MM.1S (cell line): ENCODE measurements around the gene ABHD11.

Source experiments
- DNase-seq: peaks from one replicate; pipeline ENCODE4 v3.0.0-alpha.2; 2015
- H2AFZ ChIP-seq: fragments of 300-600 bp; sonication (generic); 2 replicates; pipeline ENCODE4 v1.6.0; 2016; ENCODE audit warnings: antibody characterized with exemption, low read length
- H3F3A ChIP-seq: fragments of 300-600 bp; sonication (generic); 2 replicates; pipeline ENCODE4 v1.6.1; 2016; ENCODE audit warnings: mild to moderate bottlenecking, antibody characterized with exemption, low read length, moderate library complexity, mixed read lengths; ENCODE audit not compliant: insufficient read depth
- H3K27ac ChIP-seq: fragments of 300-600 bp; sonication (generic); 2 replicates; pipeline ENCODE4 v1.5.1; 2016; ENCODE audit warnings: mild to moderate bottlenecking, low read length
- H3K27me3 ChIP-seq: fragments of 300-600 bp; sonication (generic); replicated peaks from 2 replicates; pipeline ENCODE4 v1.6.0; 2016; ENCODE audit warnings: low read length; ENCODE audit not compliant: insufficient read depth
- H3K36me3 ChIP-seq: fragments of 300-600 bp; sonication (generic); replicated peaks from 2 replicates; pipeline ENCODE4 v1.6.1; 2016; ENCODE audit warnings: mild to moderate bottlenecking, low read length, mixed read lengths; ENCODE audit not compliant: insufficient read depth
- H3K4me1 ChIP-seq: fragments of 300-600 bp; sonication (generic); 2 replicates; pipeline ENCODE4 v1.6.1; 2016; ENCODE audit warnings: low read length, mixed read lengths
- H3K4me2 ChIP-seq: fragments of 300-600 bp; sonication (generic); 2 replicates; pipeline ENCODE4 v1.6.0; 2016; ENCODE audit warnings: low read depth, low read length
- H3K4me3 ChIP-seq: fragments of 300-600 bp; sonication (generic); 2 replicates; pipeline ENCODE4 v1.5.1; 2016; ENCODE audit warnings: low read length, mixed read lengths
- H3K79me2 ChIP-seq: fragments of 300-600 bp; sonication (generic); 2 replicates; pipeline ENCODE4 v1.6.1; 2016; ENCODE audit warnings: mixed run types, low read length, mixed read lengths
- H3K9ac ChIP-seq: fragments of 300-600 bp; sonication (generic); 2 replicates; pipeline ENCODE4 v1.6.1; 2016; ENCODE audit warnings: low read length, mixed read lengths
- H3K9me2 ChIP-seq: fragments of 300-600 bp; sonication (generic); replicated peaks from 2 replicates; pipeline ENCODE4 v1.6.1; 2016; ENCODE audit warnings: mild to moderate bottlenecking, low read length, mixed read lengths; ENCODE audit not compliant: insufficient read depth
- H3K9me3 ChIP-seq: fragments of 300-600 bp; sonication (generic); replicated peaks from 2 replicates; pipeline ENCODE4 v1.6.1; 2016; ENCODE audit warnings: mild to moderate bottlenecking, low read length, mixed read lengths; ENCODE audit not compliant: insufficient read depth
- H4K20me1 ChIP-seq: fragments of 300-600 bp; sonication (generic); 2 replicates; pipeline ENCODE4 v1.6.1; 2016; ENCODE audit warnings: mild to moderate bottlenecking, low read length, moderate library complexity, mixed read lengths; ENCODE audit not compliant: insufficient read depth
- CTCF ChIP-seq: fragments of 300-600 bp; sonication (generic); IDR thresholded peaks from 2 replicates; pipeline ENCODE4 v1.5.1; 2016; ENCODE audit warnings: antibody characterized with exemption, low read length, mixed read lengths
- EZH2 ChIP-seq: fragments of 300-600 bp; sonication (generic); optimal IDR thresholded peaks from 2 replicates; pipeline ENCODE3; 2017; ENCODE audit warnings: low read depth, mild to moderate bottlenecking, antibody characterized with exemption, low read length, mixed read lengths
- EZH2phosphoT487 ChIP-seq: fragments of 300-600 bp; sonication (generic); IDR thresholded peaks from 2 replicates; pipeline ENCODE4 v1.6.1; 2018; ENCODE audit warnings: antibody characterized with exemption, low read length

Gene ABHD11

GRCh38 chr7:73739387-73739767, 775 bp upstream of the ABHD11 start:
- H3K4me1 ChIP-seq: peaks cover 36% of the 10 kb centered on the region
- H3F3A ChIP-seq: peaks cover 11% of the 10 kb centered on the region
- peaks cover 28% of the 10 kb centered on the region for H3K79me2 ChIP-seq
- DNase-seq: no peak
- no peaks in the 10 kb centered on the region for H3K9me2 ChIP-seq
- no peaks in the 10 kb centered on the region for H3K27me3 ChIP-seq
- 0 out of 2 replicates have a peak, but pooled peaks cover 5% of the 10 kb centered on the region for H4K20me1 ChIP-seq
- H3K4me3 ChIP-seq: peak overlapping the region; percentile 96
- no peaks in the 10 kb centered on the region for H3K36me3 ChIP-seq
- no peaks in the 10 kb centered on the region for H3K9me3 ChIP-seq
- peak overlapping the region; percentile 98 for H3K9ac ChIP-seq
- no peak for TF ChIP-seq CTCF
- H3K27ac ChIP-seq: peak overlapping the region; percentile 85
- peak overlapping the region; percentile 65; the same call in 1 of the 2 replicates for H2AFZ ChIP-seq
- H3K4me2 ChIP-seq: peak overlapping the region; percentile 74

GRCh38 chr7:73738220-73738611, 386 bp downstream of the ABHD11 start:
- peak overlapping the region; percentile 93 for H3K4me2 ChIP-seq
- H3K9me2 ChIP-seq: no peaks in the 10 kb centered on the region
- H3K4me3 ChIP-seq: peak overlapping the region; percentile 95
- peak overlapping the region; percentile 98 for H3K9ac ChIP-seq
- peak overlapping the region; percentile 93 for H3K27ac ChIP-seq
- TF ChIP-seq EZH2 (no peak), EZH2phosphoT487 (no peak), CTCF (no peak)
- no peaks in the 10 kb centered on the region for H3K27me3 ChIP-seq
- peaks cover 11% of the 10 kb centered on the region for H3F3A ChIP-seq
- peaks cover 31% of the 10 kb centered on the region for H3K4me1 ChIP-seq
- peak; percentile 55 for DNase-seq
- H3K79me2 ChIP-seq: peaks cover 28% of the 10 kb centered on the region
- no peaks in the 10 kb centered on the region for H3K9me3 ChIP-seq
- H3K36me3 ChIP-seq: no peaks in the 10 kb centered on the region
- H2AFZ ChIP-seq: peak overlapping the region; percentile 70
- 0 out of 2 replicates have a peak, but pooled peaks cover 5% of the 10 kb centered on the region for H4K20me1 ChIP-seq

GRCh38 chr7:73737491-73738219, 947 bp downstream of the ABHD11 start:
- peaks cover 11% of the 10 kb centered on the region for H3F3A ChIP-seq
- no peak for DNase-seq
- H3K36me3 ChIP-seq: no peaks in the 10 kb centered on the region
- H2AFZ ChIP-seq: no peak overlapping the region
- H3K4me2 ChIP-seq: peak overlapping the region; percentile 93
- no peaks in the 10 kb centered on the region for H3K27me3 ChIP-seq
- peak overlapping the region; percentile 95 for H3K4me3 ChIP-seq
- no peak for TF ChIP-seq CTCF
- no peak for TF ChIP-seq EZH2phosphoT487
- TF ChIP-seq EZH2: no peak
- 0 out of 2 replicates have a peak, but pooled peaks cover 5% of the 10 kb centered on the region for H4K20me1 ChIP-seq
- peaks cover 28% of the 10 kb centered on the region for H3K4me1 ChIP-seq
- no peak overlapping the region; the same call in 1 of the 2 replicates for H3K27ac ChIP-seq
- H3K9ac ChIP-seq: peak overlapping the region; percentile 98; the same call in 1 of the 2 replicates
- H3K9me2 ChIP-seq: no peaks in the 10 kb centered on the region
- H3K79me2 ChIP-seq: peaks cover 28% of the 10 kb centered on the region
- no peaks in the 10 kb centered on the region for H3K9me3 ChIP-seq
